ENCODE data around the gene ING1.

ING1 gene

GRCh38 chr13:110737555-110737954 lies 24.1 kb downstream of the ING1 start:
- TF ChIP-seq, protein P1, sequence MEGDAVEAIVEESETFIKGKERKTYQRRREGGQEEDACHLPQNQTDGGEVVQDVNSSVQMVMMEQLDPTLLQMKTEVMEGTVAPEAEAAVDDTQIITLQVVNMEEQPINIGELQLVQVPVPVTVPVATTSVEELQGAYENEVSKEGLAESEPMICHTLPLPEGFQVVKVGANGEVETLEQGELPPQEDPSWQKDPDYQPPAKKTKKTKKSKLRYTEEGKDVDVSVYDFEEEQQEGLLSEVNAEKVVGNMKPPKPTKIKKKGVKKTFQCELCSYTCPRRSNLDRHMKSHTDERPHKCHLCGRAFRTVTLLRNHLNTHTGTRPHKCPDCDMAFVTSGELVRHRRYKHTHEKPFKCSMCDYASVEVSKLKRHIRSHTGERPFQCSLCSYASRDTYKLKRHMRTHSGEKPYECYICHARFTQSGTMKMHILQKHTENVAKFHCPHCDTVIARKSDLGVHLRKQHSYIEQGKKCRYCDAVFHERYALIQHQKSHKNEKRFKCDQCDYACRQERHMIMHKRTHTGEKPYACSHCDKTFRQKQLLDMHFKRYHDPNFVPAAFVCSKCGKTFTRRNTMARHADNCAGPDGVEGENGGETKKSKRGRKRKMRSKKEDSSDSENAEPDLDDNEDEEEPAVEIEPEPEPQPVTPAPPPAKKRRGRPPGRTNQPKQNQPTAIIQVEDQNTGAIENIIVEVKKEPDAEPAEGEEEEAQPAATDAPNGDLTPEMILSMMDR (IDR thresholded peaks at IDR 0.05; ENCODE audit: insufficient read depth, low read length) = no peak
- TF ChIP-seq POLR2AphosphoS5 (IDR thresholded peaks at IDR 0.05; ENCODE audit: low read depth) (no peak), GABPA (IDR thresholded peaks at IDR 0.05; ENCODE audit: low read depth) (no peak), SPI1 (IDR thresholded peaks at IDR 0.05; ENCODE audit: borderline replicate concordance, low read depth) (no peak)
- TF ChIP-seq, protein P2, sequence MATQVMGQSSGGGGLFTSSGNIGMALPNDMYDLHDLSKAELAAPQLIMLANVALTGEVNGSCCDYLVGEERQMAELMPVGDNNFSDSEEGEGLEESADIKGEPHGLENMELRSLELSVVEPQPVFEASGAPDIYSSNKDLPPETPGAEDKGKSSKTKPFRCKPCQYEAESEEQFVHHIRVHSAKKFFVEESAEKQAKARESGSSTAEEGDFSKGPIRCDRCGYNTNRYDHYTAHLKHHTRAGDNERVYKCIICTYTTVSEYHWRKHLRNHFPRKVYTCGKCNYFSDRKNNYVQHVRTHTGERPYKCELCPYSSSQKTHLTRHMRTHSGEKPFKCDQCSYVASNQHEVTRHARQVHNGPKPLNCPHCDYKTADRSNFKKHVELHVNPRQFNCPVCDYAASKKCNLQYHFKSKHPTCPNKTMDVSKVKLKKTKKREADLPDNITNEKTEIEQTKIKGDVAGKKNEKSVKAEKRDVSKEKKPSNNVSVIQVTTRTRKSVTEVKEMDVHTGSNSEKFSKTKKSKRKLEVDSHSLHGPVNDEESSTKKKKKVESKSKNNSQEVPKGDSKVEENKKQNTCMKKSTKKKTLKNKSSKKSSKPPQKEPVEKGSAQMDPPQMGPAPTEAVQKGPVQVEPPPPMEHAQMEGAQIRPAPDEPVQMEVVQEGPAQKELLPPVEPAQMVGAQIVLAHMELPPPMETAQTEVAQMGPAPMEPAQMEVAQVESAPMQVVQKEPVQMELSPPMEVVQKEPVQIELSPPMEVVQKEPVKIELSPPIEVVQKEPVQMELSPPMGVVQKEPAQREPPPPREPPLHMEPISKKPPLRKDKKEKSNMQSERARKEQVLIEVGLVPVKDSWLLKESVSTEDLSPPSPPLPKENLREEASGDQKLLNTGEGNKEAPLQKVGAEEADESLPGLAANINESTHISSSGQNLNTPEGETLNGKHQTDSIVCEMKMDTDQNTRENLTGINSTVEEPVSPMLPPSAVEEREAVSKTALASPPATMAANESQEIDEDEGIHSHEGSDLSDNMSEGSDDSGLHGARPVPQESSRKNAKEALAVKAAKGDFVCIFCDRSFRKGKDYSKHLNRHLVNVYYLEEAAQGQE (IDR thresholded peaks at IDR 0.05; ENCODE audit: insufficient replicate concordance, low read depth) = no peak
- no peak overlapping the region for H3K27ac ChIP-seq (replicated peaks)
- H3K27me3 ChIP-seq (ENCODE audit: insufficient read depth, poor library complexity, severe bottlenecking) = no peaks in the 10 kb centered on the region

DNA sequence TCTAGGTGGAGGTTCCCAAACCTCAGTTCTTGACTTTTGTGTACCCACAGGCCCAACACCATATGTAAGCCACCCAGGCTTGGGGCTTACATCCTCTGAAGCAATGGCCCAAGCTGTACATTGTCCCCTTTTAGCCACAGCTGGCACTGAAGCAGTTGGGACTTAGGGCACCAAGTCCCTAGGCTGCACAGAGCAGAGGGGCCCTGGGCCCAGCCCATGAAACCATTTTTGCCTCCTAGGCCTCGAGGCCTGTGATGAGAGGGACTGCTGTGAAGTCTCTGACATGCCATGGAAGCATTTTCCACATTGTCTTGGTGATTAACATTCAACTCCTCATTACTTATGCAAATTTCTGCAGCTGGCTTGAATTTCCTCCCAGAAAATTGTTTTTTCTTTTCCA lies 30.2 kb downstream of the ING1 start:
- Histone ChIP-seq H3K27ac (replicated peaks) (no peak overlapping the region), H3K27me3 (ENCODE audit: insufficient read depth, poor library complexity, severe bottlenecking) (no peaks in the 10 kb centered on the region), H3K4me3 (replicated peaks; ENCODE audit: insufficient read depth, low read length) (no peak overlapping the region)
- DNase-seq (ENCODE audit: low read depth in 1 of 2, low spot score in 1 of 2) = no peak
- TF ChIP-seq, protein P2 (IDR thresholded peaks at IDR 0.05; ENCODE audit: insufficient replicate concordance, low read depth) = no peak
- TF ChIP-seq, protein P1 (IDR thresholded peaks at IDR 0.05; ENCODE audit: insufficient read depth, low read length) = no peak
- TF ChIP-seq POLR2AphosphoS5 (IDR thresholded peaks at IDR 0.05; ENCODE audit: low read depth) (no peak), SPI1 (IDR thresholded peaks at IDR 0.05; ENCODE audit: borderline replicate concordance, low read depth) (no peak), GABPA (IDR thresholded peaks at IDR 0.05; ENCODE audit: low read depth) (no peak)

More at GRCh38 chr13:110737555-110737954, 24.1 kb downstream of the ING1 start:
- DNase-seq (ENCODE audit: low read depth in 1 of 2, low spot score in 1 of 2) = no peak
- no peak overlapping the region for H3K4me3 ChIP-seq (replicated peaks; ENCODE audit: insufficient read depth, low read length)

DNA sequence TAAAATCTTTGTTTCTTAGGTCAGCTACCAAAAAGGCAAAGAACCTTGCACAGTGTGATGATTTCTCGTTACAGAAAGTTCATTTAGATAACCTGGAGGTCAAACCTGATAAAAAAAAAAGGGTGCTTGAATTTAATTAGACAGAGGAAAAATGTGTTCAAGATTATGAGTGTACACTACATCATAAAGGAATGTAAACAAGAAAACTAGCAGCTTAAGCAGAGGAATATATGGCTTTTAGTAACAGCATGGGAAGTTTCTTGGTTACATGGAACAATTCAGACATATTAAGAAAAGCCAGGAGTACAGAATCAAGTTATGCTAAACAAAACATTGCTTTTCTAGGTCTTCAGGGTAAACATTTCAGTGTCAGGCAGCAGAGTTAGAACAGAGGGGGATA lies 32.9 kb downstream of the ING1 start:
- Histone ChIP-seq H3K27me3 (ENCODE audit: insufficient read depth, poor library complexity, severe bottlenecking) (no peaks in the 10 kb centered on the region), H3K4me3 (replicated peaks; ENCODE audit: insufficient read depth, low read length) (no peak overlapping the region), H3K27ac (replicated peaks) (no peak overlapping the region)
- no peak for DNase-seq (ENCODE audit: low read depth in 1 of 2, low spot score in 1 of 2)
- TF ChIP-seq, protein P2 (IDR thresholded peaks at IDR 0.05; ENCODE audit: insufficient replicate concordance, low read depth) = no peak
- TF ChIP-seq POLR2AphosphoS5 (IDR thresholded peaks at IDR 0.05; ENCODE audit: low read depth) (no peak), GABPA (IDR thresholded peaks at IDR 0.05; ENCODE audit: low read depth) (no peak), SPI1 (IDR thresholded peaks at IDR 0.05; ENCODE audit: borderline replicate concordance, low read depth) (no peak)
- TF ChIP-seq, protein P1 (IDR thresholded peaks at IDR 0.05; ENCODE audit: insufficient read depth, low read length) = no peak
